ACHN (cell line): ENCODE data around the gene PTPN6.
A peak's percentile ranks its signal among the peaks of the same experiment; 100 is the strongest.
"Not testable (repeated sequence)": the region's sequence is repeated elsewhere in the genome, so short reads cannot be mapped to it uniquely, and the experiment has no call there.

Experiments used
- DNase-seq: peaks from one replicate; pipeline ENCODE4 v3.0.0-alpha.2; 2015
- in situ Hi-C: cut with HindIII; loops from 2 replicates; pipeline ENCODE4 v1.10.0; 2017; ENCODE audit warnings: low sequenced_read_pairs, low pct_ligation_motif_present, low pct_unique_long_range_greater_than_20kb

Gene PTPN6

DNA sequence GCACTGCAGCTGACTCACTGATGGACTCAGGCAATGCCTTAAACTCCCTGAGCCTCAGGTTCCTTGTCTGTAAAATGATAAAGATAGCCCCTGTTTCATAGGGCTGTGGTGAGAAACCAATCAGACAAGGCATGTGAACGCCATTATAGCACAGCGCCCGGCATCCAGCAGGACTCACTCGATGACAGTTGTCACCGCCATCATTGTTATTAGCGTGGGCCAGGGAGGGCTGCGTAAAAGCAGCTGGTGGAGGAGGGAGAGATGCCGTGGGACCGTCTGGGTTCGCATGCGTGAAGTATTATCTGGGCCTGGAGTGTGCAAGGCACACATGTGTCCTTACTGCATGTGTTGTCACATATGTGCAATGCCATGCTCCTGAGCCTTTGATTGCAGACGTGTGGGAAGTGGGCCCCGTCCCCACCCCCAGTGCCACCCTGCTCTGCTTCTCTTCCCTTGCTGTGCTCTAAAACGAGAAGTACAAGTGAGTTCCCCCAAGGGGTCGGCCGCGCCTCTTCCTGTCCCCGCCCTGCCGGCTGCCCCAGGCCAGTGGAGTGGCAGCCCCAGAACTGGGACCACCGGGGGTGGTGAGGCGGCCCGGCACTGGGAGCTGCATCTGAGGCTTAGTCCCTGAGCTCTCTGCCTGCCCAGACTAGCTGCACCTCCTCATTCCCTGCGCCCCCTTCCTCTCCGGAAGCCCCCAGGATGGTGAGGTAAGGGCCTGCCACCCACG, at the start of gene PTPN6:
Gene PTPN6 (plus strand): TSS at position 546 of the 730 bp plus-strand sequence. CDS start 157 bp downstream, at position 703.
- DNase-seq: no peak

DNA sequence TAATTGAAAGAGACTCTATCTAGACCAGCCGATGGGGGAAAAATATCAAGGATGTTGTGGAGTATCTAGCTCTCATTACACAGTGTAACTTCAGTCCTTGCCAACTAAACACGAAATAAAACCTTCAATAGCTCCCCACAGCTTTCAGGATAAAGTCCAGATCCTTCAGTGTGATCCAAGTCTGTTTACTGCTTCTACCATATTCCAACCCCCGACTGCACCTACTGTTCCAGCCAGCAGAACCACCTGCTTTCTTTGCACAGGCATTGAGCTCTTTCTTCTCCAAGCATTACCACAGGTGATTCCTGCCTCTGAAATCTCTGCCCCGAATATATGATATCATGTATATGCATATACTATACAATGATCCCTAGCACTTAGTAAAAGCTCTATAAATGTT, 48.7 kb upstream of the PTPN6 start:
- no peak for DNase-seq
- in situ Hi-C loops: no loop called here

More for the DNA sequence above, at the start of gene PTPN6:
- in situ Hi-C loops: no loop called here

DNA sequence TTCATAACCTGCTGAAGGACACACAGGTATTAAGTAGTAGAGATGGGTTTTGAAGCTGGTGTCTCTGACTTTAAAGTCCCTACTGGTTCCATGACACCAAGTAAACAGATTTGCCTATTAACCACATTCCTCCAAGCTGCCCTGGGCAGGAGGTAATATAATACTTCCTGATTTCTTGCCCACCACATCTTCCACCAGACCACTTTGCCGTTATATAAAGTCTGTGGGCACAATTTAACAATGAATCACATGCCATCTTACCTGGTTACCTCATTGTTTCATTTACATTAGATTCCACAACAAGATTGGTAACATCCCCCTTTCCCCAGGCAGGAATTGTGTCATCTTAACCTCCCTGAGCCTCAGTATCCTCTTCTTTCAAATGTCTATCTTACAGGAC, 47.4 kb upstream of the PTPN6 start:
- in situ Hi-C loops: no loop called here
- no peak for DNase-seq

DNA sequence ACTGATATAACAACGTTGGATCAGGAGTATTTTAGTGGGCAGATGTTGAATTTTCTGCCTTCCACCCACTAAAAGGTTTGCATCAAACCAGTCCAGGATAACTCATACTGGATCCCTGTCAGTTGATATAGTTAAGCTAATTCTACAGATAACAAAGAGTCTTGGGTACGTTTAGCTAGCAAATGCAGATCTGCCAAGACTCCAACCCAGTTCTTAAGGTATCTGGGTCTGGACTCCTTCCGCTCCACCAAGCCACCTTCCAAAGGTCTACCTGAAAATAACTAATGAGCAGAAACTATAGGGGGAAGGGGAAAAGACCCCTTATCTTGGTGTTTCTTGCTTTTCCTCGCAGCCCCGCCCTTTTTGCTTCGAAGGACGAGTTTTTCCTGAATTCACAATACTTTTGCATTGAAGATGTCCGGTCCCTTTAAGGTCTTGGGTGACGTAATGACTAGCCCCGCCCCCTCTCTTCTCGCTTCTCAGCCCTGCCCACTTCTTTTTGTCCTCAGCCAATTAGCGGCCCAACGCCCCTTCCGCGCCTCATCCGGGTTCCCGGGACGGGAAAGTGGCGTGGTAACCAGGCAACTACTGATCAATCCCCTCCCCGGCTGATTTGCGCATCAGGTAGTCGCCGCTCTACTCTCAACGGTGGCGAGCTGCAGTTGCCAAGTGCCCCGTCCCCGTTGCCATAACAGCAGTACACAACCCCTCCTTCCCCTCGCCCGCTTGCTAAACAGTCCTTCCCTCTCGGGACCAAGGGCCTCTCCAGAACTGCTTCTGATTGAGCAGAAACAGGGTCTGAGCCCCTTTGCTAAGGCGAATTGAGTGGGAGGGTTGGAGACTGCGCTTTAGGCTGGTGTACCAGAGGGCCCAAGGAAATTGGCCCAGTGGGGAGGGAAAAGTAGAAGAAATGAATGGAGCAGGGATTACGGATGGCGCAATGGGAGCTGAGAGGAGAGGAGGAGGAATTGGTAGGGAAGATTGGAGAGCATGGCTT, 46.6 kb upstream of the PTPN6 start, which contains the start of gene LRRC23:
Gene LRRC23 (plus strand): TSS at position 543 of the 997 bp plus-strand sequence. CDS start 812 bp downstream, outside the sequence.
- in situ Hi-C loops: no loop called here
- peak; percentile 99 for DNase-seq

DNA sequence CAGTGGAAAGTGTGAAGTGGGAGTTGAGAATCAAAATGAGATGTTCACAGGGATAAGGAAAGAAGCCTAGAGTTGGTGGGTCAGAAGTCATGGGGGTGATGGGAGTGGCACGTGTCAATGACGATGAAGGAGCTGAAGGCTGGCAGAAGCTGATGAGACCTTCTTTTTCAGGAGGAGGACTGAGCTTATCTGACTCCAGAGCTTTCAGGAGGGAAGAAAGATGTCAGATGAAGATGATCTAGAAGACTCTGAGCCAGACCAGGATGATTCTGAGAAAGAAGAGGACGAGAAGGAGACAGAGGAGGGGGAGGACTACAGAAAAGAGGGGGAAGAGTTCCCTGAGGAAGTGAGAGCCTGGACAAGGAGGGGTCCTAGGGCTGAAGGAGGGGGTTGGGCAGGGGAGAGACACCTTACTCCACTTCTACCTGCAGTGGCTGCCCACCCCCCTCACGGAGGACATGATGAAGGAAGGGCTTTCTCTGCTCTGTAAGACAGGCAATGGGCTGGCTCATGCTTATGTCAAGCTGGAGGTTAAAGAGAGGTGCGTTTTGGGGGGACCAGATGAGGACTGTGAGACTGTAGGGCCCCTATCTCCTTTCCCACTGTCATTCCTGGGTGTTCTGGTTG, 45.6 kb upstream of the PTPN6 start:
- DNase-seq: no peak
- in situ Hi-C loops: no loop called here

DNA sequence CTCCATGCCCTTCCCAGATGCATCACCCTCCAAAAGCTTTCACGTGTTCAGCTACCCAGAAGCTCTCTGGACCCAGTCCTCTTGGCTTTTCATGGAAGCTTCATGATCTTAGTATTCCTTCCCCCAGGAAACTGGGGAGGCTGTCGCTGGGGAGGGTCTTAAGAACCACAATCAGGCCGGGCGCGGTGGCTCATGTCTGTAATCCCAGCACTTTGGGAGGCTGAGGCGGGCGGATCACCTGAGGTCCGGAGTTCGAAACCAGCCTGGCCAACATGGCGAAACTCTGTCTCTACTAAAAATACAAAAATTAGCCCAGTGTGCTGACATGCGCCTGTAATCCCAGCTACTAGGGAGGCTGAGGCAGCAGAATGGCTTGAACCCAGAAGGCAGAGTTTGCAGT, 43.0 kb upstream of the PTPN6 start:
- DNase-seq, in situ Hi-C loops: not testable (repeated sequence)

DNA sequence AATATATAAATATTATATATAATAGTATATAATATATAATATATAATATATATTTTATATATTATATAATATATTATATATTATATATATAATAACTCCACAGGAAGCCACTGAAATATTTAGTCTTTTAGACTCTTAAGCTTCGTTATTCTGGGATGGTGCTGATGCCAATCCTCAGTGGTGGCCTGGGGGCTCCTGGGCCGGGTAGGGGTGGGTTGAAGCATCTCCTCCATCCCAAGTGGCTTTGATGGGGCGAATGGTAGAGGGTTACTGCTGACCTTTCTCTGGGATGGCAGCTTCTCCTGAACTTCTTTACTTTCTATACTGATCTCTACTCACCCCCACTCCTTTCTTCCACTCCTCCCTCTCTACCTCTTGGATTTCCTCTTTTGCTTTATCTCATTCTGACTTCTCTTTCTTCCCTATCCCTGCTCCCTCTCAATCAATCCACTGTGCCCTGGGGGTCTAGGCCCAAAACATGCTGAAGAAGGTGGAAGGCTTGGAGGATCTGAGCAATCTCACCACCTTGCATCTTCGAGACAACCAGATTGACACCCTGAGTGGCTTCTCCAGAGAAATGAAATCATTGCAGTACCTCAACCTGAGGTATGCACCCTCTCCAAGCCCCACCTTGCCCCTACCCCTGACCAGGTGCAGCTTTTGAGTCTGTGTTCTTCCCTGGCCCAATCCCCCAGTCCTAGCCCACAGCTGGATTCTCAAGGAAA, 41.6 kb upstream of the PTPN6 start:
- DNase-seq: no peak
- in situ Hi-C loops: no loop called here

DNA sequence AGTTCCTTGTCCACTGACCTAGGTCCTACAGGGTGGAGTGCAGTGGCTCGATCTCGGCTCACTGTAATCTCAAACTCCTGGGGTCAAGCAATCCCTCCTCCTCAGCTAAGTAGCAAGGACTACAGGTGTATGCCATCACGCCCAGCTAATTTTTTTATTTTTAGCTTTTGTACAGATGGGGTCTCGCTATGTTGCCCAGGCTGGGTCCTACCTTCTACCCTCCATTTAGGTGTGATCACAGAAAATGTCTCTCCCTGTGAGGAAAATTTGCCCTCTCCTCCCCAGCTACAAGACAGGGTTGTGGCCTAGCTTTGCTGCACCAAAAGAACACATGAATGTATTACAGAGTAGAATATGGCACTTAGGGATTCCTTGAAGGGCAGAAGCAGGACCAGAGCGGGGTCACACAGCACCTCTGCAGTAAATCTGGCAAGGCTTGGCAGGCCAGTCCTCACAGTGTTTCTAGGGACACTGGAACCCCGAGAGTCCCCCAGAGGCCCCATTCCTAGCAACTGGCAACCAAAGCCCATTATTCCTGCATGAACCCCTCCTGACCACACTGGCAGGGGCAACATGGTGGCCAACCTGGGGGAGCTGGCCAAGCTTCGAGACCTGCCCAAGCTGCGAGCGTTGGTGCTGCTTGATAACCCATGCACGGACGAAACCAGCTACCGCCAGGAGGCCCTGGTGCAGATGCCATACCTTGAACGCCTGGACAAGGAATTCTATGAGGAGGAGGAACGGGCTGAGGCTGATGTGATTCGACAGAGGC, 38.8 kb upstream of the PTPN6 start:
- DNase-seq: no peak
- in situ Hi-C loops: no loop called here

DNA sequence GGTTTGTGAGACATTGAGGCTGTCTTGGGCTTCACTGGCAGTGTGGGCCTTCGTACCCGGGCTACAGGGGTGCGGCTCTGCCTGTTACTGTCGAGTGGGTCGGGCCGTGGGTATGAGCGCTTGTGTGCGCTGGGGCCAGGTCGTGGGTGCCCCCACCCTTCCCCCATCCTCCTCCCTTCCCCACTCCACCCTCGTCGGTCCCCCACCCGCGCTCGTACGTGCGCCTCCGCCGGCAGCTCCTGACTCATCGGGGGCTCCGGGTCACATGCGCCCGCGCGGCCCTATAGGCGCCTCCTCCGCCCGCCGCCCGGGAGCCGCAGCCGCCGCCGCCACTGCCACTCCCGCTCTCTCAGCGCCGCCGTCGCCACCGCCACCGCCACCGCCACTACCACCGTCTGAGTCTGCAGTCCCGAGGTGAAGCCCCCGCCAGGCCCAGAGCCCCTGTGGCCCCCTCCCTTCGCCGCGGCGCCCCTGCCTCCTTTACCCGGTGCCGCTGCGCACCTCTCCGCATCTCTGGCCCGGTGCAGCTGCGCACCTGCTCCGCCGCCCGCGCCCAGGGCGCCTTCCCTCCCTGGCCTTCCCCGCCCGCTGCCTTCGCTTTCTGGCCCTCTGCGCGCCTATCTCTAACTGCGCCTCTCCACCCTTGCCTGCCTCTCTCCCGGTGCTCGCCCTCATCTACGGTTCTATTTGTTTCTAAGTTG, 36.8 kb upstream of the PTPN6 start, which contains the start of gene ENO2:
Gene ENO2 (plus strand): TSS at position 335 of the 701 bp plus-strand sequence. CDS start 1,253 bp downstream, outside the sequence.
- in situ Hi-C loops: no loop called here
- DNase-seq: peak; percentile 79

DNA sequence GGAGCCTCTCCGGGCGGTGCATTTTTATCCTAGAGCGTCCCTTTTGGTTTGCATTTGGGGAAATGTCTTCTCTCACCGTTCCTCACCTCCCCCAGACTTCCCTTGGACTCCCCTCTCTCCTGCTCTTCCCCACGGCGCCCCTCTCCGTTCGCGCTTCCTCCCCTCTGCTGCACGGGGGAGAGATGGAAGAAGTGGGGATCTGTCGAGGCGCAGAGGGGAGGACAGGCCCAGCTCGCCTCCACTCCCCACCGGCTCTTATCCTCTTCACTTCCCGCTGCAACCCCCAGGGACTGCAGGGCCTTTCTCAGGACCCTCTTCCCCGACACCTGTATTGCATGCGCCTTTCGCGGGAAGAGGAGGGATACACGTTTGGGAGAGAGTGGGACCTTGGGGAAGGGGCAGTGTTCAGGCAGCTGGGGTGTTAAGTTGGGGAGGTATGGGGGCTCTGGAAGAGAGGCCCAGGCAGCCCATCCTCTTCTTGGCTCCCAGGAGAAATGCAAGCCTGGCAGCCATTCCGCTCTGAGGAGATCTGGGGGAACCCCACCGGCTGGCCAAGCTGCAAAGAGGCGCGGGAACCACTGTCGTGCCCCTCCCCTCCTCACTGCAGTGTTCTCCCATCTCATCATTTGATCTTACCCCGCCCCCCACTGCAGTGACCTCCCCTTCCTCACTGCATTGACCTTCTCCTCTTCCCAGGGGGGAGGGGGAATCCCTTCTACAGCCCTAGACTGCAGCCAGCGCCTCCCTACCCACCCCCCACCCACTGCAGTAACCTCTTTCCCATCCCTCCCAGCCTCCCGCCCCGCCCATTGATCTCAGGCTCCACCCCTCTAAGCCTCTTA, 36.0 kb upstream of the PTPN6 start:
- peak; percentile 48 for DNase-seq
- in situ Hi-C loops: no loop called here

DNA sequence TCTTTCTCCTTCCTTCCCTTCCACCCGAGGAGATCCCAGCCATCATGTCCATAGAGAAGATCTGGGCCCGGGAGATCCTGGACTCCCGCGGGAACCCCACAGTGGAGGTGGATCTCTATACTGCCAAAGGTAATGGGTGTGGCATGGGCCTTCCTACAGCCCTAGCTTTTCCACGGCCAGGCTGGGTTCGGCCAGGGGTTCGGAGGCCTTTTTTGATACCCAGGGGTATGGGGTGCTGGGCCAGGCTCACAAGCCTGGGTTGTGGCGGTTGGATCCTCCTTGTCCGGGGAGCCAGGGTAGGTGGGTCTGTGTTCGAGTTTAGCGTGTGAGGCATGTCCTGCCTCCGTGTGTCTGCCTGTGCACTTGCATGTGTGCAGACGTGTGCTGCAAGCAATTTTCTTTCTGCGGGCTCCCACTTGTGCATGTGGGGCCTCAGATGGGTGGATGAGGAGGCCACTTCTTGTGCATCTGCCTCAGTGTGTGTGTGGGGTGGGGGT, 35.3 kb upstream of the PTPN6 start:
- in situ Hi-C loops: no loop called here
- no peak for DNase-seq

DNA sequence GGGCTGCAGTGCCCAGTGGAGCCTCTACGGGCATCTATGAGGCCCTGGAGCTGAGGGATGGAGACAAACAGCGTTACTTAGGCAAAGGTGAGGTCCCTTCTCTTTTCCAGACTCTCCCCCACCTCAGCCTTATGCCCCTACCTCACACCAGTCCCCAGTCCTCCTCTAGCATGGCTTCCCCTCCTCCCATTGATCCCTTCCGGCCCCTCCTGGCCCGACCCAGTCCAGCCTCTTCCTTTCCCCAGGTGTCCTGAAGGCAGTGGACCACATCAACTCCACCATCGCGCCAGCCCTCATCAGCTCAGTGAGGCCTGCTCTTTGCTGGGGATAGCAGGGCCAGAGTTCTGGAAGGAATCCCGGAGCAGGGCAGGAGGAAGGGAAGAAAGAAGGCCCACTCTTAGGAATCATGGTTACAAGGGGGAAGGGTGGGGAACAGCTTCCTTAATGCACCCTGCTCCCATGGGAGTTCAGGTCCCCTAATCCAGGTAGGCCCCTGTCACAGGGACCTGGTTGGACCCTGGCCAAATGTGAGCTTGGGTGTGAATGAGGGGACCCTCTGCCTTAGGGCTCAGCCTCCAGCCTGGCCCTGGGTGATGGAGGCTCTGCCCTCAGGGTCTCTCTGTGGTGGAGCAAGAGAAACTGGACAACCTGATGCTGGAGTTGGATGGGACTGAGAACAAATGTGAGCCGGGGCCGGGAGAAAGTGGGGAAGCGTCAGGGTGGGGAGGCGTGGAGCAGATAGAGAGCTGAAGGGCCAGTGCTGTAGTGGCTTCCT, 34.5 kb upstream of the PTPN6 start:
- in situ Hi-C loops: no loop called here

DNA sequence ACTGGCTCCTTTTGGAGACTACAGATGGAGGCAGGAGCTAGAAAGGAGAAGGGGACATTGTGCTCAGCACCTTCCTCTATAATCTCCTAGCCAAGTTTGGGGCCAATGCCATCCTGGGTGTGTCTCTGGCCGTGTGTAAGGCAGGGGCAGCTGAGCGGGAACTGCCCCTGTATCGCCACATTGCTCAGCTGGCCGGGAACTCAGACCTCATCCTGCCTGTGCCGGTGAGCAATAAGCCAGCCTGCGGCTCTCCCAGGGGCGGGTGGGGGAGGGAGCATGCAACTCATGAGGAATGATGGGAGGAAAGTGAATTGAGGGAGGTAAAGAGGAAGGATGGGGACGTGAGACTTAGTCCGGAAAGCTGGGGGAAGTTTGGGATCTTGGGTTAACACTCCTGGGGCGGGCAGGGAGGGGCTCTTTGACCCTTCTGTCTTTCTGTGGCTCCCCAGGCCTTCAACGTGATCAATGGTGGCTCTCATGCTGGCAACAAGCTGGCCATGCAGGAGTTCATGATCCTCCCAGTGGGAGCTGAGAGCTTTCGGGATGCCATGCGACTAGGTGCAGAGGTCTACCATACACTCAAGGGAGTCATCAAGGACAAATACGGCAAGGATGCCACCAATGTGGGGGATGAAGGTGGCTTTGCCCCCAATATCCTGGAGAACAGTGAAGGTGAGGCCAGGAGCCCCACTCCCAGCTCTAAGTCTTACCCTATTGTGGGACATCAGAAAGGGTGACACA, 33.5 kb upstream of the PTPN6 start:
- in situ Hi-C loops: no loop called here
- DNase-seq: peak; percentile 25

More for the DNA sequence above, 34.5 kb upstream of the PTPN6 start:
- DNase-seq: no peak

DNA sequence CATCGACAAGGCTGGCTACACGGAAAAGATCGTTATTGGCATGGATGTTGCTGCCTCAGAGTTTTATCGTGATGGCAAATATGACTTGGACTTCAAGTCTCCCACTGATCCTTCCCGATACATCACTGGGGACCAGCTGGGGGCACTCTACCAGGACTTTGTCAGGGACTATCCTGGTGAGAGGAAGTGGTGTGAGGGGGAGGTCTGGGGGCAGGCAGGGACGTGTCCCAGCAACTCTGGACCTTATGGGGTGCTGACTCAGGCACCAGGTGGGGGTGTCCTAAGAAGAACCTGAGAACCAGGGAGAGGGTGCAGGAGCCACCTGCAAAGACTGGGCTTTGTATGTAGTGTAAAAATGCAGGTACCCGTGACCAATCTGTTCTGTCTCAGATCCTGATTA, 31.6 kb upstream of the PTPN6 start:
- in situ Hi-C loops: no loop called here
- DNase-seq: no peak

DNA sequence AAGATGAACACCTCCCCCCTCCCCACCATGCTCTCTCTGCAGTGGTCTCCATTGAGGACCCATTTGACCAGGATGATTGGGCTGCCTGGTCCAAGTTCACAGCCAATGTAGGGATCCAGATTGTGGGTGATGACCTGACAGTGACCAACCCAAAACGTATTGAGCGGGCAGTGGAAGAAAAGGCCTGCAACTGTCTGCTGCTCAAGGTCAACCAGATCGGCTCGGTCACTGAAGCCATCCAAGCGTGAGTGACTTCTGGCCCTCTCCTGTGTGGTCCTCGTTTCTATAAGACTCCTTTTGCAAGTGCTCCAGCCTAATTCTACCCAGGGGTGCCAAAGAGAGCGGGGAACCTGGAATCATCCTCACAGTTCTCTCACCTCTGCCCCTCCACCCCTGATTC, 29.6 kb upstream of the PTPN6 start:
- in situ Hi-C loops: no loop called here
- no peak for DNase-seq
